ENCODE results near the gene LPCAT4. TPM values are rescaled to one million over a fixed set of nuclear protein-coding genes. Genes with fewer than 3 reads are reported as not detected.

LPCAT4 gene
- total RNA-seq, 1 donor = 19.9 TPM

DNA sequence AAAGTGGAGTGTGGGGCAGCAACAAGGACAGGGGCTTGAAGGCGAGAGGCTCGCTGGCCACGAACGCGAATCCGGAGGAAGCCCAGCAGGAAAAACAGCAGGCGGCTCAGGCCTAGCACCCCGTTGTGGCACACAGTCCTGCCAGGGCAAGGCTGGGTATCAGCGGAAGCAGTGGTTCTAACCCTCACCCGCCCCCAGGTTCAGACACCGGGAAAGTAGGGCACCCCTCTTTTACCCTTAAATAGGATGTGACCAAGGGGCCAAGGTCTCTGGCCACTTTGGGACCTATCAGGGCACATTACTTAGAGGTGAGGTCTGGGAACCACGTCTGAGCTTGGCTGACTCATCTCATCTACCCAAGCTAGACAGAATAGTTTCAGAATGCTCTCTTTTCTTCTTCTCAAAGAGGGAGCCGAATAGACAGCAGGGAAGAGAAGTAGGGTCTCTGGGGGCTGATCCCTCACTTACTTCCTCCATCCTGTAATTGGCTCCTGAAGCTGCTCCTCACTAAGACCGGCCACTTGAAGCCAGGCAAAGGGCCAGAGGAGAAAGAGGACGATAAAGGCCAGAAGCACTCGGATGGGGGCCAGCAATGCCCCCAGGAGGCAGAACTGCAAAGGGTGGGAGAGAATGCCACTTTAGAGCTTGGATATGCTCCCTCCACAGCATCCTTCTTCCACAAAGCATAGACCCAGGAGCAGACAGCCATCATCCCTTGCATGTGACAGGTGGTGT is 1.7 kb downstream of the LPCAT4 start:
- TF ChIP-seq, protein P1, sequence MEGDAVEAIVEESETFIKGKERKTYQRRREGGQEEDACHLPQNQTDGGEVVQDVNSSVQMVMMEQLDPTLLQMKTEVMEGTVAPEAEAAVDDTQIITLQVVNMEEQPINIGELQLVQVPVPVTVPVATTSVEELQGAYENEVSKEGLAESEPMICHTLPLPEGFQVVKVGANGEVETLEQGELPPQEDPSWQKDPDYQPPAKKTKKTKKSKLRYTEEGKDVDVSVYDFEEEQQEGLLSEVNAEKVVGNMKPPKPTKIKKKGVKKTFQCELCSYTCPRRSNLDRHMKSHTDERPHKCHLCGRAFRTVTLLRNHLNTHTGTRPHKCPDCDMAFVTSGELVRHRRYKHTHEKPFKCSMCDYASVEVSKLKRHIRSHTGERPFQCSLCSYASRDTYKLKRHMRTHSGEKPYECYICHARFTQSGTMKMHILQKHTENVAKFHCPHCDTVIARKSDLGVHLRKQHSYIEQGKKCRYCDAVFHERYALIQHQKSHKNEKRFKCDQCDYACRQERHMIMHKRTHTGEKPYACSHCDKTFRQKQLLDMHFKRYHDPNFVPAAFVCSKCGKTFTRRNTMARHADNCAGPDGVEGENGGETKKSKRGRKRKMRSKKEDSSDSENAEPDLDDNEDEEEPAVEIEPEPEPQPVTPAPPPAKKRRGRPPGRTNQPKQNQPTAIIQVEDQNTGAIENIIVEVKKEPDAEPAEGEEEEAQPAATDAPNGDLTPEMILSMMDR (IDR thresholded peaks at IDR 0.05; ENCODE audit: insufficient read depth, low read depth, low read length) = no peak
- H3K4me3 ChIP-seq (ENCODE audit: low read depth, low read length) = no peak overlapping the region
- no peak for DNase-seq (ENCODE audit: low read depth)

DNA sequence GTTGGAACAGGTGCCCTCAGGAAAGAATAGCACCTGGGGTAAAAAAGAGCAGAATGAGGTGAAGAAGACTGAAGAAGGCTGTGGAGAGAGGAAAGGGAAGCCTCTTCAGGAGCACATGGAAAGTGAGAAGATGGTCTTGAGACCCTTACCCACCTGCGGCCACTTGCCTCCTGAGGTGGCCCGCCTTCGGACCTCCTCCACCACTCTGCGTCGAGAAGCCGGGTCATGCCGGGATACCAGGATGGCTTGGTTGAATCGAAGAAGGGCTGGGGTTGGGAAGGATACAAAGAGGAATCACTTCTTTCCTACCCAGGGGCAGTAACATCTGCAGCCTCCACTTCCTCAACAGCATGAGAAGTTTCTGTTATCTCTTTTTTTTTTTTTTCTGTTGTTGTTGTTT is 3.0 kb downstream of the LPCAT4 start:
- TF ChIP-seq, protein P1 (IDR thresholded peaks at IDR 0.05; ENCODE audit: insufficient read depth, low read depth, low read length) = no peak
- no peak for DNase-seq (ENCODE audit: low read depth)
- no peak overlapping the region for H3K4me3 ChIP-seq (ENCODE audit: low read depth, low read length)

DNA sequence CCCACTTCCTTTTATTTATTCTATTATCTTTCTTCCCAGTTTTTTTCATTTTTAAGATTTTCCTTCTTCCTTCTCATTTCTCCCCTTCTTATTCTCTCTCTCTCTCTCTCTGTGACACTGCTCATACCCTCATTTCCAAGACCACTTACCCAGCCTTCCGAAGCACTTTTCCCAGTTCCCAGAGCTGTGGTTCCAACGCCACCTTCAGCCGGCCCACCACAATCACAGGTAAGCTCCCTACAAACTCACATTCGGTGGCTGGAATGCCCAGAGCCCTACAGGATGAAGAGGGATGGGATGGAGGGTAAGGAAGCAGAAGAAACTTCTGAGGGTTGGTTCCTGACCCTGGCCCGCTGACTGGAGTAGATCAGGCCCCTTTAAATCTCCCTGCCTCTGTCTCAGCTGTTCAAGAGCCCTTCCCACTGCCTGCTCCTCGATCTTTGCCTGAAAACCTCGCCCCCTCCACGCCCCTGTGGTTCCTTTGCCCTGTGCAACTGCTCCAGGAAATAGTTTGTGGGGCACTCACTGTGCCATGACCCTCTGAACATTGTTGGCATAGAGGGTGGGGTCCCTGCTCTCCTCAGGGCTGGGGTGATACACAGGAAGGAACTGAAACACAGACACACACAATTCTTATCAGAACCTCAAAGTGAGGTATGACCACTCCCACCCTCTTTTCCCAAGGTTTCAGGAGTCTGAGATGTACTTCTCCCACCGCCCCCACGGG is 4.8 kb downstream of the LPCAT4 start:
- DNase-seq (ENCODE audit: low read depth) = no peak
- TF ChIP-seq, protein P1 (IDR thresholded peaks at IDR 0.05; ENCODE audit: insufficient read depth, low read depth, low read length) = no peak
- no peak overlapping the region for H3K4me3 ChIP-seq (ENCODE audit: low read depth, low read length)

DNA sequence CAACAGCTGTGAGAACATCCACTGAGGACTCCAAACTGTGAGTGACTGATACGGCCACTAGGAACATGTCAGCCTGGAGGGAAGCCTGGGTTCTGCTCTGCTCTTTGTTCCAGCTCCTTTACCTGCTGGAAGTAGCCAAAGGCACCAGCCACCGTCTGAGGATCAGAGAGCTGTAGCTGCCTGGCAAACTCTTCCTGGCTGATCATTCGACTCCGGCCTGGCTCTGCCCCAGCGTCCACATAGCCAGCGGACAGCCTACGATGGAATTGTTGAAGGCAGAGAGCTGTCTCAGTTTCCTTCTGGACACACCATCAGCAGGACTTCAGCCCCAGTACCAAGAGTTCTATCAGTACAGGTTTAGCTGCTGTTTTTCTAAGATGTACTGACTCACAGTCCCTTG is 5.7 kb downstream of the LPCAT4 start:
- no peak for DNase-seq (ENCODE audit: low read depth)
- no peak overlapping the region for H3K4me3 ChIP-seq (ENCODE audit: low read depth, low read length)

DNA sequence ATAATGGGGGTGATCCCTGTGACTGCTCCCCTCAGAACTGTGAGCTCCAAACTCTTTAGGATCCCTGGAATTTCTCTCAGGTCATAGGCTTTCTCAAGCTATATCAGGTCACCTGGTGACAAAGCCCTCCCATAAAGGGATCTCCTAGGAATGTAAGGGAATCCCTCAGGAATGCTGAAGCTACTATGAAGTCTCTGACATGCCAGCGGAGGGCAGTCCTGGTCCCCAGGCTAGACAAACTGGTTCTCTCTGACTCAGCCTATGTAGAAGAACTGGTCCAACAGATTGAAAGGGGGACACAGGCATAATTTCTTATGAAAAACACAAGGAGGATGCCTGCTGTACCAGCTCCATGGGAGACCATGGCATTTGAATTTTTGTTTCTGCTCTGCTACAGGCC is 6.7 kb downstream of the LPCAT4 start:
- TF ChIP-seq, protein P1 (IDR thresholded peaks at IDR 0.05; ENCODE audit: insufficient read depth, low read depth, low read length) = no peak

More for the DNA sequence above, 5.7 kb downstream of the LPCAT4 start:
- TF ChIP-seq, protein P1 (IDR thresholded peaks at IDR 0.05; ENCODE audit: insufficient read depth, low read depth, low read length) = no peak

DNA sequence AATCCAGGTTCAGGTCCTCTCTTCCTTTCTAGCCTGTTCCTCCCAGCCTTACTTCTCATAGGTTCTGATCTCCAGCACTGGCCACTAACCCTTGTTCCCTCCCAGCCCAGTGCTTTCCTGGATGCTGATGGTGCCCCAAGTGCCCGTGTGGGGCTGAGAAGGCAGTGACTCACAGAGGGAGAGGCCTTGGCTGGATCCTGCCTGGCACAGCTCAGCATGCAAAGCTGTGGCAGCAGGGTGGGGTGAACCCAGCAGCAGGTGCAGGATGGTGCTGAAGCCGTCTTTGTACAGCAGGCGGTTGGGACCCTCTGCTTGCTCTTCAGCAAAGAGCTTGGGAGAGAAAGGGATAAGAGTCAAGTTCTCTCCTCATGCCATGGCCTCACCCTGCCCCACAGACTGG is 7.6 kb downstream of the LPCAT4 start:
- no peak overlapping the region for H3K4me3 ChIP-seq (ENCODE audit: low read depth, low read length)
- TF ChIP-seq, protein P1 (IDR thresholded peaks at IDR 0.05; ENCODE audit: insufficient read depth, low read depth, low read length) = no peak
- no peak for DNase-seq (ENCODE audit: low read depth)

More for the DNA sequence above, 6.7 kb downstream of the LPCAT4 start:
- no peak for DNase-seq (ENCODE audit: low read depth)
- no peak overlapping the region for H3K4me3 ChIP-seq (ENCODE audit: low read depth, low read length)
